ENCODE measurements around the gene NKX6-2. TPM values are rescaled to one million over a fixed set of nuclear protein-coding genes. Genes with fewer than 3 reads are reported as not detected.

Gene NKX6-2
- total RNA-seq, 1 donor from 2014 or later, result not detected

- Histone ChIP-seq H3K4me3 (ENCODE audit: insufficient read depth, low read depth, low read length) (no peak overlapping the region), H3K27ac (ENCODE audit: low read depth, low read length) (no peak overlapping the region), H3K4me1 (ENCODE audit: insufficient read depth, low read length) (no peaks in the 10 kb centered on the region), H3K27me3 (ENCODE audit: insufficient read depth, low read length) (no peaks in the 10 kb centered on the region), H3K9ac (ENCODE audit: low read length) (no peak overlapping the region), H3K9me3 (ENCODE audit: insufficient read depth, low read depth, low read length) (no peaks in the 10 kb centered on the region), H3K79me2 (ENCODE audit: insufficient read depth, low read length) (no peaks in the 10 kb centered on the region), H3K4me2 (ENCODE audit: low read length) (no peak overlapping the region), H3K36me3 (ENCODE audit: insufficient read depth, low read length) (peaks cover 3% of the 10 kb centered on the region), H4K20me1 (ENCODE audit: insufficient read depth, low read length) (peaks cover 7% of the 10 kb centered on the region), H2AFZ (ENCODE audit: low read depth, low read length) (no peak overlapping the region)
- FAIRE-seq (no peak), DNase-seq (ENCODE audit: low read depth) (no peak)
- H3K27me3 Mint-ChIP-seq (ENCODE audit: low read depth, unreplicated experiment), result no peaks in the 10 kb centered on the region
- TF ChIP-seq EZH2 (IDR thresholded peaks at IDR 0.05; ENCODE audit: insufficient read depth, low read length) (no peak), CTCF (IDR thresholded peaks at IDR 0.05; ENCODE audit: insufficient read depth, low read depth, low read length) (no peak)
- H3K4me3 Mint-ChIP-seq (ENCODE audit: unreplicated experiment), result no peak overlapping the region
- no peaks in the 10 kb centered on the region for H3K9me3 Mint-ChIP-seq (ENCODE audit: unreplicated experiment)
- no peak overlapping the region for H3K27ac Mint-ChIP-seq (ENCODE audit: unreplicated experiment)
- H3K4me1 Mint-ChIP-seq (ENCODE audit: low read depth, unreplicated experiment), result peaks cover 3% of the 10 kb centered on the region
- H3K36me3 Mint-ChIP-seq (ENCODE audit: low read depth, unreplicated experiment), result peaks cover 2% of the 10 kb centered on the region
Measured at GRCh38 chr10:132750936-132751335, 35.0 kb downstream of the NKX6-2 start.

- Histone ChIP-seq H4K20me1 (ENCODE audit: insufficient read depth, low read length) (no peaks in the 10 kb centered on the region), H3K4me1 (ENCODE audit: insufficient read depth, low read length) (peaks cover 3% of the 10 kb centered on the region), H3K27ac (ENCODE audit: low read depth, low read length) (no peak overlapping the region), H3K4me2 (ENCODE audit: low read length) (no peak overlapping the region), H3K36me3 (ENCODE audit: insufficient read depth, low read length) (peaks cover 3% of the 10 kb centered on the region), H3K9ac (ENCODE audit: low read length) (no peak overlapping the region), H3K79me2 (ENCODE audit: insufficient read depth, low read length) (no peaks in the 10 kb centered on the region), H3K4me3 (ENCODE audit: insufficient read depth, low read depth, low read length) (no peak overlapping the region), H2AFZ (ENCODE audit: low read depth, low read length) (no peak overlapping the region), H3K27me3 (ENCODE audit: insufficient read depth, low read length) (no peaks in the 10 kb centered on the region), H3K9me3 (ENCODE audit: insufficient read depth, low read depth, low read length) (no peaks in the 10 kb centered on the region)
- H3K4me1 Mint-ChIP-seq (ENCODE audit: low read depth, unreplicated experiment), result peaks cover 5% of the 10 kb centered on the region
- H3K36me3 Mint-ChIP-seq (ENCODE audit: low read depth, unreplicated experiment), result peaks cover 2% of the 10 kb centered on the region
- FAIRE-seq (no peak), DNase-seq (ENCODE audit: low read depth) (no peak)
- H3K27ac Mint-ChIP-seq (ENCODE audit: unreplicated experiment), result no peak overlapping the region
- H3K9me3 Mint-ChIP-seq (ENCODE audit: unreplicated experiment), result no peaks in the 10 kb centered on the region
- H3K27me3 Mint-ChIP-seq (ENCODE audit: low read depth, unreplicated experiment), result no peaks in the 10 kb centered on the region
- TF ChIP-seq CTCF (IDR thresholded peaks at IDR 0.05; ENCODE audit: insufficient read depth, low read depth, low read length), result no peak
- TF ChIP-seq EZH2 (IDR thresholded peaks at IDR 0.05; ENCODE audit: insufficient read depth, low read length), result no peak
- H3K4me3 Mint-ChIP-seq (ENCODE audit: unreplicated experiment), result no peak overlapping the region
Measured at GRCh38 chr10:132749371-132749795, 36.6 kb downstream of the NKX6-2 start.

- Mint-ChIP-seq H3K27ac (ENCODE audit: unreplicated experiment) (no peak overlapping the region), H3K4me1 (ENCODE audit: low read depth, unreplicated experiment) (peaks cover 10% of the 10 kb centered on the region), H3K36me3 (ENCODE audit: low read depth, unreplicated experiment) (peaks cover 4% of the 10 kb centered on the region), H3K4me3 (ENCODE audit: unreplicated experiment) (no peak overlapping the region), H3K27me3 (ENCODE audit: low read depth, unreplicated experiment) (no peaks in the 10 kb centered on the region), H3K9me3 (ENCODE audit: unreplicated experiment) (no peaks in the 10 kb centered on the region)
- Histone ChIP-seq H3K27me3 (ENCODE audit: insufficient read depth, low read length) (no peaks in the 10 kb centered on the region), H3K4me3 (ENCODE audit: insufficient read depth, low read depth, low read length) (no peak overlapping the region), H3K36me3 (ENCODE audit: insufficient read depth, low read length) (peaks cover 3% of the 10 kb centered on the region), H4K20me1 (ENCODE audit: insufficient read depth, low read length) (peaks cover 3% of the 10 kb centered on the region), H3K4me2 (ENCODE audit: low read length) (no peak overlapping the region), H3K9ac (ENCODE audit: low read length) (no peak overlapping the region), H2AFZ (ENCODE audit: low read depth, low read length) (no peak overlapping the region), H3K4me1 (ENCODE audit: insufficient read depth, low read length) (peaks cover 10% of the 10 kb centered on the region), H3K79me2 (ENCODE audit: insufficient read depth, low read length) (no peaks in the 10 kb centered on the region), H3K9me3 (ENCODE audit: insufficient read depth, low read depth, low read length) (no peaks in the 10 kb centered on the region), H3K27ac (ENCODE audit: low read depth, low read length) (no peak overlapping the region)
- TF ChIP-seq CTCF (IDR thresholded peaks at IDR 0.05; ENCODE audit: insufficient read depth, low read depth, low read length), result no peak
- TF ChIP-seq EZH2 (IDR thresholded peaks at IDR 0.05; ENCODE audit: insufficient read depth, low read length), result no peak
- no peak for FAIRE-seq
- no peak for DNase-seq (ENCODE audit: low read depth)
Measured at GRCh38 chr10:132748545-132749370, 37.2 kb downstream of the NKX6-2 start.
